Vagina (tissue), 2 donors: ENCODE measurements around the gene ERCC4. TPM values are rescaled to one million over a fixed set of nuclear protein-coding genes. Genes with fewer than 3 reads are reported as not detected.

Source experiments
- DNase-seq, 2 donors: peaks; one replicate each; pipeline ENCODE4 v3.0.0-alpha.2; 2017; ENCODE audit errors: extremely low spot score in 2 of 2
- H3K27ac ChIP-seq: fragments of 200-600 bp; sonication (generic); one replicate; pipeline ENCODE4 v1.5.1; 2019
- H3K27me3 ChIP-seq: fragments of 200-600 bp; sonication (generic); one replicate; pipeline ENCODE4 v1.5.1; 2019
- H3K36me3 ChIP-seq, 2 donors: fragments of 200-600 bp; sonication (generic); one replicate each; pipeline ENCODE4 v1.5.1; 2017 to 2019
- H3K4me1 ChIP-seq: fragments of 200-600 bp; sonication (generic); one replicate; pipeline ENCODE4 v1.5.1; 2019
- H3K4me3 ChIP-seq, 2 donors: fragments of 200-600 bp; sonication (generic); 1 replicate in 1 of 2; 2 replicates in 1 of 2; pipeline ENCODE4 v1.5.1; 2016 to 2019
- H3K9me3 ChIP-seq: fragments of 200-600 bp; sonication (generic); one replicate; pipeline ENCODE4 v1.5.1; 2019
- CTCF ChIP-seq, 3 experiments: fragments of 450-650 bp in 2 of 3; fragments of 200-600 bp in 1 of 3; sonication (generic) in 1 of 3; IDR thresholded peaks; one replicate each; pipeline ENCODE4 v1.5.1; 2017 to 2019; ENCODE audit warnings: antibody characterized with exemption in 3 of 3, mild to moderate bottlenecking in 2 of 3, moderate library complexity in 2 of 3
- POLR2A ChIP-seq, 2 donors: fragments of 450-650 bp; IDR thresholded peaks; one replicate each; pipeline ENCODE4 v1.6.1; 2017; ENCODE audit warnings: antibody characterized with exemption in 2 of 2, mild to moderate bottlenecking in 2 of 2, moderate library complexity in 2 of 2
- POLR2AphosphoS5 ChIP-seq, 2 donors: sonication (generic); formaldehyde crosslinking; IDR thresholded peaks; one replicate each; pipeline ENCODE4 v1.9.0; 2017; ENCODE audit warnings: antibody characterized with exemption in 2 of 2, mild to moderate bottlenecking in 2 of 2, low read depth in 1 of 2; ENCODE audit not compliant: insufficient read depth in 1 of 2
- intact Hi-C: fragments of 100-400 bp; cut with DNase I; formaldehyde crosslinking; loops from one replicate; pipeline ENCODE4 v1.15.1; 2023
- total RNA-seq: library from RNA; depleted of rRNA; stranded (reverse); fragments of >200 nt; gene quantifications from one replicate; pipeline ENCODE4 v1.2.3, GENCODE V29; 2016

The ERCC4 gene
- 8.6 TPM for total RNA-seq

- Histone ChIP-seq H3K4me3 (peak within 1 kb of the TSS; percentile 87 to 90), H3K27ac (peak within 1 kb of the TSS; percentile 78), H3K4me1 (peaks cover 23% of the 10 kb centered on the region), H3K27me3 (no peaks in the 10 kb centered on the region), H3K36me3 (no peaks in the 10 kb centered on the region), H3K9me3 (no peaks in the 10 kb centered on the region)
- TF ChIP-seq POLR2A (IDR thresholded peaks at IDR 0.05) (peak in 1 of 2 donors; percentile 11), CTCF (IDR thresholded peaks at IDR 0.05) (peak; percentile 93 to 94 (median 94)), POLR2AphosphoS5 (IDR thresholded peaks at IDR 0.05; ENCODE audit: insufficient read depth in 1 of 2, low read depth in 1 of 2) (peak; percentile 79 to 93)
- peak; percentile 98 for DNase-seq
- intact Hi-C loops: no loop called here
These were observed at the start of gene ERCC4 for GRCh38 chr16:13919683-13920509. Gene ERCC4, plus strand, starts transcription at chr16:13920154. Its CDS starts 12 bp downstream, at chr16:13920166.

DNA sequence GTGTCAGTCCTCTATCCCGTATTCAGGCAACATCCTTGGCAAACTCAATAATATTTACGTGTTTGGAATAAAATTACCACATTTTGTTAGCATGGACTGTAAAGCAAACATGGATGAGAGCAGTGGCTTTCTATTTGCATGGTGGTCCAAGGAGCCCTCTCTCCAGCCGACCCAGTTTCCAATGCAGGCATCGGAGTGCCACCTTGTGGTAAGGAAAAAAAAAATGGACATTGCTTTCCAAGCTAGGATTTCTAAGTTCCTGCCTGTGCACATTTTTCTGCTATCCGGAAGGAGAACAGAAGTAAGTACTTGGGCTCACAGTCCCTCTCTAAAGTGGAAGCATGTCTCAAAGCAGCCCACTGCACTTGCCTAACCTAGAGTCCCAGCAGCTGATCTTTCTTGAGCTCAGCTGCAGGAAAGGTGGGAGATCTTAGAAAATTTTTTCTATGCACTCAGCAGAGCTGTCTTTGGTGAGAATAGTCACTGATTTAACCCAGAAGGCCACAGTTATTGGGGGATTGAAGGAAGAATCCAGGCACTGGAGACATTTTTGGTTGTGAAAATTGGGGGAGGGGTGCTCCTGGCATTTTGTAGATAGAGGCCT lies 46.0 kb upstream of the ERCC4 start:
- DNase-seq: no peak
- H3K36me3 ChIP-seq: no peaks in the 10 kb centered on the region
- no peak overlapping the region for H3K27ac ChIP-seq
- no peak overlapping the region for H3K4me3 ChIP-seq
- H3K4me1 ChIP-seq: no peaks in the 10 kb centered on the region
- intact Hi-C loops: no loop called here
- TF ChIP-seq POLR2A (IDR thresholded peaks at IDR 0.05): no peak
- TF ChIP-seq CTCF (IDR thresholded peaks at IDR 0.05): no peak
- no peak for TF ChIP-seq POLR2AphosphoS5 (IDR thresholded peaks at IDR 0.05; ENCODE audit: insufficient read depth in 1 of 2, low read depth in 1 of 2)
- no peaks in the 10 kb centered on the region for H3K9me3 ChIP-seq
- H3K27me3 ChIP-seq: no peaks in the 10 kb centered on the region

GRCh38 chr16:13875614-13876284 lies 44.2 kb upstream of the ERCC4 start:
- no peak for TF ChIP-seq CTCF (IDR thresholded peaks at IDR 0.05)
- no peak for TF ChIP-seq POLR2AphosphoS5 (IDR thresholded peaks at IDR 0.05; ENCODE audit: insufficient read depth in 1 of 2, low read depth in 1 of 2)
- TF ChIP-seq POLR2A (IDR thresholded peaks at IDR 0.05): no peak
- H3K4me3 ChIP-seq: no peak overlapping the region
- no peak for DNase-seq
- no peaks in the 10 kb centered on the region for H3K4me1 ChIP-seq
- intact Hi-C loops: no loop called here
- H3K27ac ChIP-seq: no peak overlapping the region
- H3K36me3 ChIP-seq: no peaks in the 10 kb centered on the region
- no peaks in the 10 kb centered on the region for H3K9me3 ChIP-seq
- no peaks in the 10 kb centered on the region for H3K27me3 ChIP-seq

- H3K27me3 ChIP-seq: no peaks in the 10 kb centered on the region
- DNase-seq: no peak
- H3K4me3 ChIP-seq: no peak overlapping the region
- intact Hi-C loops: no loop called here
- no peaks in the 10 kb centered on the region for H3K36me3 ChIP-seq
- H3K4me1 ChIP-seq: peaks cover 8% of the 10 kb centered on the region
- no peak overlapping the region for H3K27ac ChIP-seq
- no peaks in the 10 kb centered on the region for H3K9me3 ChIP-seq
- TF ChIP-seq POLR2A (IDR thresholded peaks at IDR 0.05) (no peak), POLR2AphosphoS5 (IDR thresholded peaks at IDR 0.05; ENCODE audit: insufficient read depth in 1 of 2, low read depth in 1 of 2) (no peak), CTCF (IDR thresholded peaks at IDR 0.05) (no peak)
These were observed 36.7 kb upstream of the ERCC4 start for GRCh38 chr16:13883276-13883675.
